GM19099 (cell line): Measurements from ENCODE around the gene BMP2.

ENCODE experiments used
- POLR2A ChIP-seq: IDR thresholded peaks from 3 replicates; pipeline ENCODE4 v1.6.1; 2011; ENCODE audit warnings: low read depth; ENCODE audit not compliant: insufficient read length; ENCODE audit errors: extremely low read depth

BMP2 gene

GRCh38 chr20:6767536-6768227 is at the start of gene BMP2:
Gene BMP2 (plus strand): TSS chr20:6767686. CDS start chr20:6770127, 2,441 bp downstream.
- peak; percentile 57 for TF ChIP-seq POLR2A

DNA sequence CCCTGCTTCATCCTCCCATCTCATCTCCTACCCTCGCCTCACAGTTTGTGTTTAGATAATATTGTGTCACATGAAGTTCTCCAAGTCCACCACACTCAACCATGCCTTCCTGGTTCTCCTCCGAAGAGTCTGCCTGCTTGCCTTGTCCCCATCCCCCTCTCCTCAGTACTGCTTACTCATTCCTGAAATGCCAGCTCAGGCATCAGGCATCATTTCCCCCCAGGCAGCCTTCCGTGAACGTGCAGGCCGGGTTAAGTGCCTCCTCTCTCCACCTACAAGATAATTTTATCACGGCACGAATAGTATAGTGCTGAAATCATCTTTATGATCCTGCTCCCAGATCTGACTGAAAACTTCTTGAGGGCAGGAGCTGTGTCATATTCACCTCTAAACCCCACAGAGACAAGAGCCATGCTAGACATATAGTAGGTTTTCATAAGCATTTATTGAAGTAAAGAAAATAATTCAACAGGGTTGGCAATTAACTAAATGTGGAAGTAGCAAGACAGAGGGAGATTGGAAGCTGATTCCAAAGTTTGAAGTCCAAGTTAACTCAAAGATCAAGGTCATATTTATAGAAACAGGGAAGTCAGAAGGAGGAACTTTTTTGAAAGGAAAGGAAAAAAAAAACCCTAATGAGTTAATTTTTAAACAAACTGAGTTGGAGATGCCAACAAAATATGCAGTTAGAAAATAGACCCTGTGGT is 48.7 kb upstream of the BMP2 start:
- TF ChIP-seq POLR2A = no peak

DNA sequence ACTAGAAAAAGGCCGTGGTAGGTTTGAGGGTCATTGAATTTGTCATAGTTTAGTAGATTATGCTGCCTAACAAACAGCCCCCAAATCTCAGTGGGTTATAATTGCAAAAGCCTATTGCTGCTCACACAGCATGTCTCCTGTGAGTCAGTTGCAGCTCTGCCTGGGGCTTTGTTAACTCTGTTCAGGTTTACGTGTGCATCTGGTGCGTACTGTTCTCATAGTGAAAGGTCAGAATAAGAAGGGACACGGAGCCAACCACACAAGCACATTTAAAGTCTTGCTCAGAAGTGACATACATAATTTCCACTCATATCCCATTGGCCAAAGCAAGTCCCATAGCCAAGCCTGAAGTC is 48.1 kb upstream of the BMP2 start:
- TF ChIP-seq POLR2A = no peak

- TF ChIP-seq POLR2A = no peak
Measured at GRCh38 chr20:6726761-6727160, 40.7 kb upstream of the BMP2 start.

DNA sequence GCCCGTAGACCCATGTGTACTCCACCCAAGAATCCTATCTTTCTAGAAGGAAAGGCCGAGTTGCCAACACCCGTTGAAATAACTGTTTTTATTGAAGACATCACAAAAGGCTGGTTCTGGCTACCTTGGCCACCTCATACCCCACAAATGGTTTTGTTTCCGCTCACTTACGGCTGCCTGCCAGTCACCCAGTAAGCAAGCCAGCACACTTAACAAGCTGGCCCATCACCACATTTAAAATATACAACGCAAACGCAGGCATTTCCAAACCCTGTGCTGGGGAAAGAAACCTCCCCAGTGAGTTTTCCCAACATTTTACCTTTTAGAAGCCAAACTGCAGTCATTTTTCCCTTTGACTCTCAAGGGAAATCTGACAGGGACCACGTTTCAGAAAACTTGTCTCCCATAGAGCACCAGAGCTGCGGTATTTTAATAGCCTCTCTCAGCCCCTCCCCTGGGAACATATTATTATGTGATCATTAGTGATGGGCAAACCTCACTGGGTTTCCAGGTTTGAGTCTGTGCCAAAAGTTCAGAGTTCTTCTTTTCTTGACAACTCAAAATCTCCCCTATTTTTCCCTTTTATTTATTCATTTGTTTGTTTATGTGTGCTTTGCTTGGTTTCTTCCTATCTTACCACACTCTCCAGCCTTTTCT is 36.7 kb upstream of the BMP2 start:
- TF ChIP-seq POLR2A = no peak

DNA sequence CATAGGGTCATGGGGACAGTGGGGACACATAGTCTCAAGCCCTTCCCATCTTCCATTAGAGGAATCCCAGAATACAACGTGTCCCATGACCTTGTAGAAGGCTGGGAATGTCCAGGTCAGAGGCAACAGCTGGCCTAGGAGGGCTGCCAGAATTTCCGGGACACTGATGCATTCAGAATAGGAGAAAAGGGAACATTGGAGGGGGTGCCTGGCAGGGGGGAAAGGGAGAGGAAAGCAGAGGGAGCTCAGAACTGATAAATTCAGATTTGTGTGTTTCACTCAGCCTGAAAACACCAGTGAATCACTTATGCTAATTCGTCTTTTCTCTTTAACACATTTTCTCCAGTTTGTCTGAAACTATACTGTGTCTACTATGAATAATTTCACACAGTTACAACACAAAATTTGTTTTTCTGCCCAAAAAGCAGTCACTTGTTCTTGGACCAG is 35.5 kb upstream of the BMP2 start:
- no peak for TF ChIP-seq POLR2A

DNA sequence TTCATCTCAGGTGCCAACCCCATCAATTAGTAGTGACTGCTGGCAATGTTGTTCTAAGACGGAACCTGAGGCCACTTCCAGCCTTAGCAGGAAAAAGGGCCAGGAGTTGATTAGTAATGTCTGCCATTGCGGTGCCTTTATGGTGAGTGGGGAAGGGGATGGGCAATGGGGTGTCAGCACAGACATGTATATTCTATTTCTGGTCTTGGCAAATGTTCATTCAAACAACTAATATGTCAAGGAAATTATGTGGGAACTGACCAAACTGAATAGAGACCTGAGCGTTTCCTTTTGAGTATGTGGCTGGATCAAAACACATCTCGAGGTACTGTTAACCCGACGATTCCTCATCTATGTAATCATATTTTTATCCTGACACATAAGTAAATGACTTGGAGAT is 34.6 kb upstream of the BMP2 start:
- no peak for TF ChIP-seq POLR2A

DNA sequence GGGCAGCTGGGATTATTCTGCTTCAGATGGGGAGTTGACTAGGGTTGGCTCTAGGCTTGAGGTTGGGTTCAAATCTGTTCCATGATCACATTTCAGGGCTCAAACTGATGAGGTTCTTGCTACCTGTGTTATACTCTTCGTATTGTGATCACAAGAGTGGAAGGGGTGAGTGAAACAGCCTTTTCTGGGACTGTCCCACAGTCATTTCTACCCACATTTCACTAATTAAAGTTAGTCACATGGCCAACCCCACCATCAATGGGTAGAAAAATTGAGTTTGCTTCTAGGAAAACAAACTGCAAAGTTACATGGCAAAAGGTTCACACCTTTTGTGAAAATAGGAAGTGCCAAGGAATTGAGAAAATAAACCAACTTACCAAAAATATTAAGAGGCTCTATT is 33.5 kb upstream of the BMP2 start:
- no peak for TF ChIP-seq POLR2A

GRCh38 chr20:6735942-6736845 is 31.3 kb upstream of the BMP2 start:
- TF ChIP-seq POLR2A = no peak

DNA sequence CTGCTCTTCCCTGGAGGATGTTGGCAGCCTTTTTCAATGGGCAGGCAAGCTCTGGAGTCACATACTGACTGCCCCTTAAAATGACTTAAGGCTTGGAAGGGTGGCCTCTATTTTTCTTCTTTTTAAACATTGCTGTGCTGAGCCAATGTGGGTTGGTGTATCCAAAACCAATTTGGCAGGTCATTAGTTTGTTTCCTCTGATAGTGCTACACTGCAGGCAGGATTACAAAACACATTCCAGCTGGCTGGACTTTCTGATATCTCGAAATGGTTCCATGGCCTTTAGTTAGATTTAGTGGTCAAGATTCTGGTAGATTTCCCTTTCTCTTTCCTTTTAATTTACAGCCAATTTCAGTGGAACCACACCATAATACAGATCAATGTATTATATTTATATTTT is 28.1 kb upstream of the BMP2 start:
- TF ChIP-seq POLR2A = no peak

DNA sequence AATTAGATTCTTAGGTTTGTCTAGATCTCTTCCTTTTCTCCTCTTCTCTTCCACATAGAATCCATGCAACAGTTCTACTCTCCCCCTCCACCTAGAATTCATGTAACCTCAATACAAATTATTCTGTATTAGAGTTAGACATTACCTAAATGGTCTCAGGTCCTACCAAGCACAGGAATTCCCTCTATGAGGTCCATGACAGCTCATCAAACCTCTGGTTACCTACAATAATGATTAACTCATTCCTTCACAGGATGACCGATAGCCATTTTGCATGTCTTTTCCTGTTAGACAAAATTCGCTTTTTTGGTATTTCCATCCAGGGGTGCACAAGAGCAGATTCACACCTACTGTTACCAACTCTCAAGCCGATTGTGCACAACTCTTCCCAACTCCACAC is 27.4 kb upstream of the BMP2 start:
- TF ChIP-seq POLR2A = no peak

DNA sequence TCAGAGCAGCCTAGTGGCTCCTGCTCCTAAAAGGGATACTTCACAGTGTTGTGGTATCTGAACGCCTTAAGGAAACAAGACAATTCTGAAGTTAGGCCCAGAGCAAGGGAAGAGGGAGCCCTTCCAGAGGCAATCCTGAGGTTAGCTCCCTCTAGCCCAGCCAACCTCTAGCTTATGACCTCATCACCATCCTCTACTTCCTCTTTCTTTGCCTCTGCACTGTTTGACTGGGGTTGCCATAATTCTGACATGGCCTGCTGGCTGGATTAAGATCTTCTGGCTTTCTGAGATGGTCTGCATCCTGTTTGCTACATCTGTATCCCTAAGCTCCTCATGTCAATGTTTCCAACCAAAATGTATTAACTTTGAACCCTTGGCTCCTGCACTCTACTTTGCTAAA is 23.3 kb upstream of the BMP2 start:
- no peak for TF ChIP-seq POLR2A

GRCh38 chr20:6744805-6745204 is 22.7 kb upstream of the BMP2 start:
- no peak for TF ChIP-seq POLR2A

DNA sequence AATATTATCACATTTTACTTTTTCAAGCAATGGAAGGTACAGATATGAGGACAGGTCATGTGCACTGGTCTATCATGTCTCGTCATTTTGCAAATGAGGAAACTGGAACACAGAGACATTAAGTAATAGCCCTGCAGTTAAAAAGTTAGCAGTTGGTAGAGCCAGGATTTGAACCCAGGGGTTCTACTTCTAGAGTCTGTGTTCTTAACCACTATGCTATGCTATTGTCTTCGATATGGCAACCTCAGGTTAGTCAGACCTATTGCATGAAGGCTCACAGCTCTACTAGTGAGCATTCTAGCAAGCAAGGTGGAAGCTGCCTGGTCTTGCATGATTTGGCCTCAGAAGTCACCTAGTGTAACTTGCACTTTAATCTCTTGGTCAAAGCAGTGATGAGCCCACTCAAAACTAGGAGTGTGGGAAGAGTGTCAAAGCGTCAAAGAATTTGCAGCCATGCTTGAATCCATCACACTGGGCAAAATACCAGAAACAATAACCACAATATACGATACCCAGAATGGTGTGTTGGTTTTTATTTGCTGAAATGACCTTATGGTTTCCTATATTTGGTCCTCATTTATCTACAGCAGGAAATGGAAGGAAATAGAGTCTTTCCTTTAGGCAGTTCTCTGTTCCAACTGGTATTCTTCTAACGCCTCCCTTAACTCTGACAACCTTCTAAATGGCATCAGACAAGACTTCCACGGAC is 20.4 kb upstream of the BMP2 start:
- no peak for TF ChIP-seq POLR2A

DNA sequence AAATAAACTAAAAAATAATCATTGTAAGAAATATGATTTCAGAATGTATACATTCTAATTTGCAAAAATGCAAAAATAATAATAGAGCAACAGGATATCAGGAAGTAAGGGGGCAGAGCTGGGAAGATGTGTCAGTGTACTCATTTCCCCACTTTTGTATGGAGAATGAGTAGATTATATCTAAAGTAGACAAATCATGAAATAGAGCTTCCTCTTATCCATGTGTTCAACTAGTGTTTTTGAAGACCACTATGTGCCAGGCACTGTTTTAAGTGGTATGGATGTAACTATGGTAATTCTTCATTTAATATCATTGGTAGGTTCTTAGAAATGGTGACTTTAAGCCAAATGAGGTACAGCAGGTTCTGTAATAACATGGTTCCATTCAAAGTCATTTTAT is 17.0 kb upstream of the BMP2 start:
- TF ChIP-seq POLR2A = no peak
